Ishikawa (cell line): ENCODE measurements around the gene WNT7B.

Experiments
- CEBPB ChIP-seq: IDR thresholded peaks from 2 replicates; pipeline ENCODE4 v1.6.1; 2012
- CREB1 ChIP-seq: IDR thresholded peaks from 2 replicates; pipeline ENCODE4 v1.6.1; 2012; ENCODE audit warnings: low read depth
- EGR1 ChIP-seq: IDR thresholded peaks from 2 replicates; pipeline ENCODE4 v1.6.1; 2012
- EP300 ChIP-seq: IDR thresholded peaks from 2 replicates; pipeline ENCODE4 v1.6.1; 2012; ENCODE audit warnings: borderline replicate concordance
- FOXM1 ChIP-seq: IDR thresholded peaks from 2 replicates; pipeline ENCODE4 v1.6.1; 2012; ENCODE audit warnings: low read depth, borderline replicate concordance
- MAX ChIP-seq: IDR thresholded peaks from 2 replicates; pipeline ENCODE4 v1.6.1; 2012
- NFIC ChIP-seq: IDR thresholded peaks from 2 replicates; pipeline ENCODE4 v1.6.1; 2012
- RAD21 ChIP-seq: IDR thresholded peaks from 2 replicates; pipeline ENCODE4 v1.6.1; 2012; ENCODE audit warnings: low read depth
- REST ChIP-seq: IDR thresholded peaks from 2 replicates; pipeline ENCODE4 v1.6.1; 2012; ENCODE audit warnings: low read depth, mild to moderate bottlenecking
- TAF1 ChIP-seq: IDR thresholded peaks from 2 replicates; pipeline ENCODE4 v1.6.1; 2012; ENCODE audit warnings: low read depth, mild to moderate bottlenecking
- TCF12 ChIP-seq: IDR thresholded peaks from 2 replicates; pipeline ENCODE4 v1.6.1; 2012; ENCODE audit warnings: low read depth
- TEAD4 ChIP-seq: IDR thresholded peaks from 2 replicates; pipeline ENCODE4 v1.6.1; 2012
- USF1 ChIP-seq: IDR thresholded peaks from 2 replicates; pipeline ENCODE4 v1.6.1; 2012
- YY1 ChIP-seq: IDR thresholded peaks from 2 replicates; pipeline ENCODE4 v1.6.1; 2012; ENCODE audit warnings: low read depth
- ZBTB7A ChIP-seq: IDR thresholded peaks from 2 replicates; pipeline ENCODE4 v1.6.1; 2012; ENCODE audit warnings: low read depth

WNT7B gene

GRCh38 chr22:45876136-45877035 lies 100.6 kb downstream of the WNT7B start:
- TF ChIP-seq TAF1 (no peak), TEAD4 (no peak), CREB1 (no peak), USF1 (no peak), RAD21 (no peak), EP300 (no peak), NFIC (no peak), MAX (no peak), CEBPB (no peak), ZBTB7A (no peak), FOXM1 (no peak), REST (no peak), TCF12 (no peak), YY1 (no peak), EGR1 (no peak)

- no peak for TF ChIP-seq CREB1
- no peak for TF ChIP-seq TCF12
- TF ChIP-seq USF1: no peak
- no peak for TF ChIP-seq FOXM1
- no peak for TF ChIP-seq REST
- no peak for TF ChIP-seq EGR1
- TF ChIP-seq CEBPB: no peak
- no peak for TF ChIP-seq ZBTB7A
- no peak for TF ChIP-seq YY1
- no peak for TF ChIP-seq NFIC
Observed at GRCh38 chr22:45872659-45873263, 104.2 kb downstream of the WNT7B start.

DNA sequence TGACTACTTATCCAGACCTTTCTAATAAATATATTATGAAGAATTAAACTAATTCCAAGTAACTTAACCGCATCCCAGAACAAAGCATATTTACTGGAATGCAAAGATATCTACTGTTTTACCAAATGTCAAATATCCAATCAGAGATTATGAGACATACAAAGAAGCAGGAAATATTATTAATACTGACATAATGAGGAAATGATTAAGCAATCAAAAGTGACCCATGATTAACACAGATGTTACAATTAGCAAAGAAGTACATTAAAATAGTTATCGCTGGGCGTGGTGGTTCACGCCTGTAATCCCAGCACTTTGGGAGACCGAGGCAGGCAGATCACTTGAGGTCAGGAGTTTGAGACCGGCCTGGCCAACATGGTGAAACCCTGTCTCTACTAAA lies 105.2 kb downstream of the WNT7B start:
- TF ChIP-seq USF1: no peak
- no peak for TF ChIP-seq TAF1
- no peak for TF ChIP-seq REST
- TF ChIP-seq EP300: no peak
- no peak for TF ChIP-seq YY1
- TF ChIP-seq ZBTB7A: no peak
- no peak for TF ChIP-seq TCF12
- no peak for TF ChIP-seq EGR1
